Glutamatergic neuron (in vitro differentiated cells): Measurements from ENCODE around the gene COL13A1. TPM values are rescaled to one million over a fixed set of nuclear protein-coding genes. Genes with fewer than 3 reads are reported as not detected.

Experiments
- DNase-seq: peaks from one replicate; pipeline ENCODE4 v3.0.0; 2022
- H3K27ac Mint-ChIP-seq: one replicate; pipeline ENCODE4 v1.8.0; 2020; ENCODE audit warnings: mild to moderate bottlenecking, mixed read lengths, inconsistent platforms; ENCODE audit not compliant: unreplicated experiment
- H3K27me3 Mint-ChIP-seq: one replicate; pipeline ENCODE4 v1.8.0; 2020; ENCODE audit warnings: mild to moderate bottlenecking, moderate library complexity, mixed read lengths, inconsistent platforms; ENCODE audit not compliant: unreplicated experiment
- H3K36me3 Mint-ChIP-seq: one replicate; pipeline ENCODE4 v1.8.0; 2020; ENCODE audit warnings: mild to moderate bottlenecking, mixed read lengths, inconsistent platforms; ENCODE audit not compliant: unreplicated experiment
- H3K4me1 Mint-ChIP-seq: one replicate; pipeline ENCODE4 v1.8.0; 2020; ENCODE audit warnings: mild to moderate bottlenecking, low read depth, mixed read lengths, inconsistent platforms; ENCODE audit not compliant: unreplicated experiment
- H3K4me3 Mint-ChIP-seq: one replicate; pipeline ENCODE4 v1.8.0; 2020; ENCODE audit warnings: mild to moderate bottlenecking, mixed read lengths, inconsistent platforms; ENCODE audit not compliant: unreplicated experiment
- H3K9me3 Mint-ChIP-seq: one replicate; pipeline ENCODE4 v1.8.0; 2020; ENCODE audit warnings: mild to moderate bottlenecking, moderate library complexity, mixed read lengths, inconsistent platforms; ENCODE audit not compliant: unreplicated experiment
- total RNA-seq: library from RNA; stranded (reverse); fragmentation: NEBNext Ultra II Directional; extraction: Animal tissue kit (Norgen Biotek cat#: 25700); gene quantifications from one replicate; pipeline ENCODE4 v1.2.1, GENCODE V29; 2021; ENCODE audit not compliant: unreplicated experiment
- TF ChIP-seq, protein P1 (sequence below): fragments of 200-600 bp; sonication (generic); IDR thresholded peaks from one replicate; pipeline ENCODE4 v1.5.0; 2021; ENCODE audit not compliant: partially characterized antibody, unreplicated experiment

The COL13A1 gene
- total RNA-seq, 1 donor from 2014 or later: 8.5 TPM

DNA sequence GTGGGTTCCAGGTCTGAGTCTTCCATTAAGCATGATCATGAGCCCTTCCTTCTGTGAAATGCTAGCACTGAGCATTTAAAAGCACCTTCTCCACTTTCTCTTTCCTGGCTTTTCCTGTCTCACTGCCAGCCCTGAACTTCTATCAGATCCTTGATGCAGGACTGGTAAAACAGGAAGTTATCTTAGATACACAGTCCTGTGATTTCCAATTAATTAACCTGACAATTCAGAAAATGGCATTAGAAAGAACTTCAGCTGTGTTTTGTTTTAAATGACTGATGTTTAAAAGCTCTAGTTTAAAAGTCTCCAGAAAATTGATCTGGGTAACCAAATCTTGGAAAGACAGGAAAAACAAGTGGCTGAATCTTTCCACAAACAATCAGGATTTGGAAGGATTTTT lies 172.0 kb downstream of the COL13A1 start:
- H3K9me3 Mint-ChIP-seq: peaks cover 4% of the 10 kb centered on the region

DNA sequence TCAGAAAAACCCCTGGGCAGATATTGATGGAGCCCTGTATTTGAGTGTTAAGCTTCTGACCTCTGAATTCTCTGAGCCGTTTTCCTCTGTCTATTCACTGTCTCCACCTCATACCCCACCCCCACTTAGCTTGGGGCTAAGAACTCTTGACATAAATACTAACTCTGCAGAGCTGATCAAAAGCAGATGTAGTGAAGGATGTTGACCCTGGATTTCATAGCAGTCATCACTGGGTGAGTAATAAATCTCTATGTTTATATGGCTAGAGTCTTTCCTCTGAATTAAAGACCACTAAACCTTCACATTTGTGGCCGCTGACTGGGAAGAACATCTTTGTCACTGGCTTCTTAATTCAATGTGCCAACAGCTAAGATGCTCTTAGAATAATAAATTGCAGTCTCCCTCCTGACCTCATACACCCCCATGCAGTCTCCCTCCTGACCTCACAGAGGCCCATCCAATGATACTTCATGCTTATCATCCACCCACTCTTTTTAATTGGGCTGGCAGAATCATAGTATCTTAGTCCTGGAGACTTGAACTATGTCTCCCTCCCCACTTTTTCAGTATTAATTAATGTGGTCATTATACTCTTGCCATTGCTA lies 172.9 kb downstream of the COL13A1 start:
- TF ChIP-seq, protein P1, sequence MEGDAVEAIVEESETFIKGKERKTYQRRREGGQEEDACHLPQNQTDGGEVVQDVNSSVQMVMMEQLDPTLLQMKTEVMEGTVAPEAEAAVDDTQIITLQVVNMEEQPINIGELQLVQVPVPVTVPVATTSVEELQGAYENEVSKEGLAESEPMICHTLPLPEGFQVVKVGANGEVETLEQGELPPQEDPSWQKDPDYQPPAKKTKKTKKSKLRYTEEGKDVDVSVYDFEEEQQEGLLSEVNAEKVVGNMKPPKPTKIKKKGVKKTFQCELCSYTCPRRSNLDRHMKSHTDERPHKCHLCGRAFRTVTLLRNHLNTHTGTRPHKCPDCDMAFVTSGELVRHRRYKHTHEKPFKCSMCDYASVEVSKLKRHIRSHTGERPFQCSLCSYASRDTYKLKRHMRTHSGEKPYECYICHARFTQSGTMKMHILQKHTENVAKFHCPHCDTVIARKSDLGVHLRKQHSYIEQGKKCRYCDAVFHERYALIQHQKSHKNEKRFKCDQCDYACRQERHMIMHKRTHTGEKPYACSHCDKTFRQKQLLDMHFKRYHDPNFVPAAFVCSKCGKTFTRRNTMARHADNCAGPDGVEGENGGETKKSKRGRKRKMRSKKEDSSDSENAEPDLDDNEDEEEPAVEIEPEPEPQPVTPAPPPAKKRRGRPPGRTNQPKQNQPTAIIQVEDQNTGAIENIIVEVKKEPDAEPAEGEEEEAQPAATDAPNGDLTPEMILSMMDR: no peak
- no peaks in the 10 kb centered on the region for H3K4me1 Mint-ChIP-seq
- H3K27me3 Mint-ChIP-seq: no peaks in the 10 kb centered on the region
- DNase-seq: no peak
- no peak overlapping the region for H3K4me3 Mint-ChIP-seq
- H3K36me3 Mint-ChIP-seq: peaks cover 17% of the 10 kb centered on the region
- H3K27ac Mint-ChIP-seq: no peak overlapping the region
- H3K9me3 Mint-ChIP-seq: peaks cover 7% of the 10 kb centered on the region

More for the DNA sequence above, 172.0 kb downstream of the COL13A1 start:
- Mint-ChIP-seq H3K27me3 (no peaks in the 10 kb centered on the region), H3K4me1 (no peaks in the 10 kb centered on the region), H3K4me3 (no peak overlapping the region), H3K36me3 (peaks cover 11% of the 10 kb centered on the region), H3K27ac (no peak overlapping the region)
- TF ChIP-seq, protein P1: no peak
- no peak for DNase-seq

DNA sequence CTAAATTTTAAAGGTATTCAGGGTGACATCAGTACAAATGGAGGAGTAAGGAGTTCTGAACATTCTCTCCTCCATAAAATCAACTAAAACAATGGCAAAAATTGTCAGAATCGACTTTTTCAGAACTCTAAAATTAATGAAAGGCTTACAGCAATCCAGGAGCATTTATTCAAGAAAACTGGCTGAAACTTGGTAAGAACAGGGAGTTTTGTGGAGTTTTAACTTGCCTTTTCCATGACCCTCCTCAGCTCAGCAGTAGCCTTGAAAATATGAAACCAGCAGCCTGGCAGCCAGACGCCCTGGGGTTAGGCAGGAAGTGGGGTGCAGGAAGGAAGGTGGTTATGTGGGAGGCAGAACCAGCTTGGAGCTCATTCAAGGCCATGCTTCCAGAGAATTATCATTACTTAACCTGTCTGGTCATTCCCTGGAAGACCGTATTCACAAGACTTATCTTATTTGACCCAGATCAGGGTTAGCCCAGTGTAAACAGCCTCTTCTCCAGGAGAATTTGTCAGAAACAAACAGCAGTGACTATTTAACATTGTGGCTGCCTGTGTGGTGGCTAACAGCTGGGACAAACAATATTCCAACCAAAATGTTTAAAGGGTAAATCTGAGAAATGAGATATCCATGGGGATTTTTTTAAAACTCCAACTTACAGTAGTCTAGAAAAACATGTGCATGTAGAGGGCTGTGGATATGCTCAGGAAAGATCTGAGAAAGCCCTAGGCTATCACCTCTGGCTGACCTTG lies 175.3 kb downstream of the COL13A1 start:
- Mint-ChIP-seq H3K27ac (no peak overlapping the region), H3K27me3 (no peaks in the 10 kb centered on the region)

DNA sequence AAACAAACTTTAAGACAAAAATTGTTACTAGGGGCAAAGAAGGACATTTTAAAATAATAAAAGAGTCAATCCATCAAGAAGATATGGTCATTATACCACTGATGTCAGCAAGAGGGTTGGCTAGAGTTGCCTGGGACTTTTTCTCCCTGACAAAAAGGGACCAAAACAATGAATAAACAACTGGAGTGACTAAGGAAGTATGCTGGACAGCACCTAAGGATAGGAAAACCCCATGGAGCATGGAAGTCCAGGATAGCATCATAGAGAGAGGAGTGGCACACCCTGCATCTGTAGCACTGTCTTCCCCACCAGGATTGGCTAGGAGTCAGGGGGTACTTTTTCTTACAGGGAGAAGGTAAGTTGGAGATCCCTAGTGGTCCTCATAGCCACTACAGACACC lies 177.5 kb downstream of the COL13A1 start:
- peaks cover 15% of the 10 kb centered on the region for H3K9me3 Mint-ChIP-seq
- H3K27me3 Mint-ChIP-seq: no peaks in the 10 kb centered on the region
- no peak overlapping the region for H3K27ac Mint-ChIP-seq
- no peaks in the 10 kb centered on the region for H3K4me1 Mint-ChIP-seq
- H3K36me3 Mint-ChIP-seq: peaks cover 32% of the 10 kb centered on the region
- TF ChIP-seq, protein P1: no peak
- no peak overlapping the region for H3K4me3 Mint-ChIP-seq
- DNase-seq: no peak

More for the DNA sequence above, 175.3 kb downstream of the COL13A1 start:
- Mint-ChIP-seq H3K36me3 (peaks cover 32% of the 10 kb centered on the region), H3K9me3 (peaks cover 15% of the 10 kb centered on the region), H3K4me1 (no peaks in the 10 kb centered on the region), H3K4me3 (no peak overlapping the region)
- DNase-seq: no peak
- TF ChIP-seq, protein P1: no peak

DNA sequence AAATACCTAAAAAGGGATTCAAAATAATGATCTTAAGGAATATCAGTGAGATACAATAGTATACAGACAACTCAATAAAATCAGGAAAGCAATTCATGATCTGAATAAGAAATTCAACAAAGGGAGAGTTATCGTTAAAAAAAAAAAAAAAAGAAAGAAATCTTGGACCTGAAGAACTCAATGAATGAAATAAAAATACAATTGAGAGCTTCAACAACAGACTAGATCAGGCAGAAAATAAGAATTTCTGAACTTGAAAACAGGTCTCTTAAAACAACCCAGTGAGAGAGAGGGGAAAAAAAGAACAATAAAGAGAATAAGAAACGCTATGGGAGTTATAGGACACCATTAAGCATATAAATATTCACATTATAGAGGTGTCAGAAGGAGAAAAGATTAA lies 179.0 kb downstream of the COL13A1 start:
- Mint-ChIP-seq H3K4me3 (no peak overlapping the region), H3K4me1 (no peaks in the 10 kb centered on the region), H3K36me3 (peaks cover 32% of the 10 kb centered on the region), H3K27me3 (no peaks in the 10 kb centered on the region), H3K27ac (no peak overlapping the region), H3K9me3 (peaks cover 13% of the 10 kb centered on the region)
- no peak for DNase-seq
- TF ChIP-seq, protein P1: no peak
